ENCODE results near the gene FADD. TPM values are rescaled to one million over a fixed set of nuclear protein-coding genes. Genes with fewer than 3 reads are reported as not detected.

Gene FADD
- total RNA-seq, 2 experiments from 2014 or later, result 37.7 to 38.8 TPM

GRCh38 chr11:70255477-70256116 is 52.5 kb downstream of the FADD start:
- ChIA-PET POLR2A (no interaction called here), CTCF (no interaction called here)

Other genes starting within 250 kb of the FADD start
- not detected for gene ANO1, start 125.0 kb upstream of the FADD start, total RNA-seq
- 10 to 100 TPM; 41.8 to 44.7 TPM for gene PPFIA1, start 67.4 kb downstream of the FADD start, total RNA-seq
- gene CTTN, start 195.2 kb downstream of the FADD start, total RNA-seq, result 10 to 100 TPM; 22.9 to 25.1 TPM